Ovary (tissue), 9 donors: ENCODE results near the gene DYRK1A. TPM values are rescaled to one million over a fixed set of nuclear protein-coding genes. Genes with fewer than 3 reads are reported as not detected.
"Not testable (repeated sequence)": the region's sequence is repeated elsewhere in the genome, so short reads cannot be mapped to it uniquely, and the experiment has no call there.

ENCODE experiments used
- DNase-seq, 5 donors: peaks; one replicate each; pipeline ENCODE4 v3.0.0-alpha.2; 2019 to 2020
- H3K27ac ChIP-seq, 2 donors: fragments of 200-600 bp; one replicate each; pipeline versions ENCODE4 v1.5.1 to v1.8.0; 2019 to 2022
- H3K27me3 ChIP-seq: fragments of 200-600 bp; one replicate; pipeline ENCODE4 v1.8.0; 2022
- H3K36me3 ChIP-seq: fragments of 200-600 bp; sonication (generic); one replicate; pipeline ENCODE4 v1.5.1; 2019
- H3K4me1 ChIP-seq: one replicate; pipeline ENCODE4 v1.8.1; 2013; ENCODE audit warnings: mild to moderate bottlenecking, moderate library complexity; ENCODE audit not compliant: insufficient read depth
- H3K4me3 ChIP-seq: fragments of 200-600 bp; sonication (generic); one replicate; pipeline ENCODE4 v1.5.1; 2017
- H3K9me3 ChIP-seq, 2 donors: fragments of 200-600 bp in 1 of 2; sonication (generic) in 1 of 2; one replicate each; pipeline versions ENCODE4 v1.5.1 to v1.8.1; 2013 to 2019; ENCODE audit warnings: mild to moderate bottlenecking in 1 of 2, moderate library complexity in 1 of 2
- EP300 ChIP-seq: sonication (generic); formaldehyde crosslinking; IDR thresholded peaks from one replicate; pipeline ENCODE4 v1.6.1; 2017; ENCODE audit warnings: antibody characterized with exemption
- POLR2A ChIP-seq: fragments of 450-650 bp; IDR thresholded peaks from one replicate; pipeline ENCODE4 v1.6.1; 2017; ENCODE audit warnings: antibody characterized with exemption, mild to moderate bottlenecking, moderate library complexity
- WGBS, 3 donors: extraction: QIAGEN DNeasy Blood & Tissue Kit in 1 of 3; methylation state at CpG; one replicate each; pipeline versions ENCODE4 v1.1.5 to v1.1.7; 2013 to 2017; 5-methylcytosine and 5-hydroxymethylcytosine counted together
- intact Hi-C, 4 donors: fragments of 100-400 bp; cut with DNase I; formaldehyde crosslinking; loops; one replicate each; pipeline versions ENCODE4 v1.11.0 to v1.15.1; 2022 to 2023
- polyA plus RNA-seq, 2 donors: library from polyadenylated mRNA; stranded (reverse); fragments of 200-250 nt in 1 of 2; fragments of 350-450 nt in 1 of 2; fragmentation: Illumina TruSeq in 1 of 2; extraction: RNeasy Lipid Tissue Mini Kit (QIAGEN cat#74804) in 1 of 2; gene quantifications; one replicate each; pipeline ENCODE4 v1.2.3, GENCODE V29; 2013 to 2014
- total RNA-seq, 7 donors: library from RNA; depleted of rRNA in 2 of 7; stranded (reverse); fragments of >200 nt in 2 of 7; fragmentation: NEBNext Ultra II Directional in 3 of 7; extraction: Animal tissue kit (Norgen Biotek cat#: 25700) in 3 of 7; gene quantifications; one replicate each; pipeline versions ENCODE4 v1.1.0 to v1.2.4, GENCODE V29; 2016 to 2023
- TF ChIP-seq, protein P1 (sequence below), 3 donors: fragments of 450-650 bp in 2 of 3; fragments of 200-600 bp in 1 of 3; IDR thresholded peaks; one replicate each; pipeline versions ENCODE4 v1.5.1 to v1.8.0; 2016 to 2022; ENCODE audit warnings: antibody characterized with exemption in 3 of 3, mild to moderate bottlenecking in 1 of 3
- donor health status: DM: no; HTN: no; CAD: no; lungs with moderate emphysema.
- donor health status: DM: no; HTN: no; CAD: no.
- donor health status: Bipolar disorder and iron deficiency.
- donor health status: DM: yes; HTN: yes; CAD: no.
- donor health status: DM: no; HTN: no; CAD: no.
- donor health status: DM: yes; HTN: yes; CAD: no.

DYRK1A gene
- total and polyA plus RNA-seq, 9 donors: 30.9 to 89.0 (median 73.9) TPM

DNA sequence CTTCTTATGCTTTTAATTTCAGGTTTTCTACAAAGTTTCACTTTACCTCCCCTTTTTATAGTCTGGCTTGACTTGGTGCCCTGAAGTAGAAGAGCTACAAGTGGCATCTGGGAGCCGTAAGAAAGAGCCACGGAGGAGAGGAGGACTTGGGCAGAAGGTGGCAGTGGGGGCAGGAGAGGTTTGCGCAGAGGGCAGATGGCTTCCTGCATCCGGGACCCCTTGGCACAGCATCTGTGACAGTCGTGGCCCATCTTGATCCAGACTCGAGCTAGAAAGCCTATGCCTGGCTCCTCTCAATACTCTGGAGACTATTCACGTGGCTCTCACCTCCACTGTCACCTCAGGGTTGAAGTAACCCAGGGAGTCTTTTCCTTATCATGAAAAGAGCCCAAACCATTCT, 169.1 kb downstream of the DYRK1A start:
- H3K27me3 ChIP-seq: no peaks in the 10 kb centered on the region
- H3K9me3 ChIP-seq: no peaks in the 10 kb centered on the region
- no peak for DNase-seq
- WGBS, 3 donors: 82 to 90% (median 86%) methylated on average over 7 of the region's 7 CpGs
- H3K4me1 ChIP-seq: no peaks in the 10 kb centered on the region
- no peaks in the 10 kb centered on the region for H3K36me3 ChIP-seq
- intact Hi-C loops: no loop called here
- no peak for TF ChIP-seq EP300
- TF ChIP-seq POLR2A: no peak
- TF ChIP-seq, protein P1, sequence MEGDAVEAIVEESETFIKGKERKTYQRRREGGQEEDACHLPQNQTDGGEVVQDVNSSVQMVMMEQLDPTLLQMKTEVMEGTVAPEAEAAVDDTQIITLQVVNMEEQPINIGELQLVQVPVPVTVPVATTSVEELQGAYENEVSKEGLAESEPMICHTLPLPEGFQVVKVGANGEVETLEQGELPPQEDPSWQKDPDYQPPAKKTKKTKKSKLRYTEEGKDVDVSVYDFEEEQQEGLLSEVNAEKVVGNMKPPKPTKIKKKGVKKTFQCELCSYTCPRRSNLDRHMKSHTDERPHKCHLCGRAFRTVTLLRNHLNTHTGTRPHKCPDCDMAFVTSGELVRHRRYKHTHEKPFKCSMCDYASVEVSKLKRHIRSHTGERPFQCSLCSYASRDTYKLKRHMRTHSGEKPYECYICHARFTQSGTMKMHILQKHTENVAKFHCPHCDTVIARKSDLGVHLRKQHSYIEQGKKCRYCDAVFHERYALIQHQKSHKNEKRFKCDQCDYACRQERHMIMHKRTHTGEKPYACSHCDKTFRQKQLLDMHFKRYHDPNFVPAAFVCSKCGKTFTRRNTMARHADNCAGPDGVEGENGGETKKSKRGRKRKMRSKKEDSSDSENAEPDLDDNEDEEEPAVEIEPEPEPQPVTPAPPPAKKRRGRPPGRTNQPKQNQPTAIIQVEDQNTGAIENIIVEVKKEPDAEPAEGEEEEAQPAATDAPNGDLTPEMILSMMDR (IDR thresholded peaks at IDR 0.05): no peak
- no peak overlapping the region for H3K27ac ChIP-seq
- no peak overlapping the region for H3K4me3 ChIP-seq

DNA sequence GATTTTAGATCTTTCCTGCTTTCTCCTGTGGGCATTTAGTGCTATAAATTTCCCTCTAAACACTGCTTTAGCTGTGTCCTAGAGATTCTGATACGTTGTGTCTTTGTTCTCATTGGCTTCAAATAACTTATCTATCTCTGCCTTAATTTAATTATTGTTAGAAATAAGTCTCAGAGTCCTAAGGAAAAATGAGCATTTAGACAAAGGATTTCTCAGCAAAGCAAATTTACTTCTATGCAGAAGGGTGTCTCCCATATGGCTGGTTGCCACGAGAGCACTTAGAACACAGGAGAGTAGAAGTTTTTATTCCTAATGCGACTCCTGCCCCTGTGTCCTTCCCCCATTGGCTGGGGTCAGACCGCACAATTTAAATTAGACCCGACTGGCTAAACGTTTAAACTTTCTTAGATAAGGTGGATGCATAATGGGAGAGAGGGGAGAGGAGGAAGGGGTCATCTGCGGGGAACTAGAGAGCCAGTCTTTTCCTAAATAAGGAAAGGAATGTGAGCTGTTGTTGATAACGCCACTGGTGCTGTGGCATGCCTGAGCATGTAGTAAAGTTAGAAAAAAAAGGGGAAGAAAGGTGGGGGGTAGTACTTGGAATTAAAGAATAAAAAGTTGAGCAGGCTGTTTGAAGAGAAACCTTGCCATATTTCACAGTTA, 170.2 kb downstream of the DYRK1A start:
- intact Hi-C loops: no loop called here
- Histone ChIP-seq H3K27me3 (no peaks in the 10 kb centered on the region), H3K27ac (no peak overlapping the region), H3K4me1 (no peaks in the 10 kb centered on the region), H3K36me3 (no peaks in the 10 kb centered on the region), H3K4me3 (no peak overlapping the region), H3K9me3 (no peaks in the 10 kb centered on the region)
- WGBS, 3 donors: 40 to 46% (median 45%) methylated on average over 8 of the region's 8 CpGs
- TF ChIP-seq POLR2A (no peak), EP300 (no peak)
- TF ChIP-seq, protein P1 (IDR thresholded peaks at IDR 0.05): no peak
- DNase-seq: no peak

DNA sequence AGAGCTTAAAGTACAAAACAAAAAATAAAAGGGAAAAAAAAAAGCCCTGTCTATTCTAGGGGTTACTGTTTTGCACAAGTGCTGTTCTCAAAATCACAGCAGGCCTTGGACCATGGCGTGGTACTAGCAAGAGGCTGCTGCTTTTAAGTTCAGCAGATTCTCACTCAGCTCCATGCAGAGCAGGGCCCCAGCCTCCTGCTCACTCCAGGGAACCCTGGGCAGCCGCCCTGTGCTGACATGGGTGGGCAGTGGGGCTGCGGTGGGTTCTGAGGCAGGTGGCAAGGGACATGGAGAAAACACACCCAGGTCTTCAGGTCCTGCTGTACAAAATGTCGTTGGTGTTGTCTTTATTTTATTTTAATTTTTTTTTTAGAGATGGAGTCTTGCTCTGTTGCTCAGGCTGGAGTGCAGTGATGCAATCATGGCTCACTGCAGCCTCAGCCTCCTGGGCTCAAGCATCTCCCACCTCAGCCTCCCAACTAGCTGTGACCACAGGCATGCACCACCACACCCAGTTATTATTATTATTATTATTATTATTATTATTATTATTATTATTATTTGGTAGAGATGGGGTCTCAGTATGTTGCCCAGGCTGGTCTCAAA, 170.9 kb downstream of the DYRK1A start:
- intact Hi-C loops: no loop called here
- Histone ChIP-seq H3K4me1 (no peaks in the 10 kb centered on the region), H3K4me3 (no peak overlapping the region), H3K27me3 (no peaks in the 10 kb centered on the region), H3K27ac (no peak overlapping the region), H3K9me3 (no peaks in the 10 kb centered on the region), H3K36me3 (no peaks in the 10 kb centered on the region)
- WGBS, 3 donors: 90 to 91% (median 91%) methylated on average over 4 of the region's 4 CpGs
- no peak for TF ChIP-seq POLR2A
- TF ChIP-seq, protein P1 (IDR thresholded peaks at IDR 0.05): no peak
- TF ChIP-seq EP300: no peak
- DNase-seq: no peak

DNA sequence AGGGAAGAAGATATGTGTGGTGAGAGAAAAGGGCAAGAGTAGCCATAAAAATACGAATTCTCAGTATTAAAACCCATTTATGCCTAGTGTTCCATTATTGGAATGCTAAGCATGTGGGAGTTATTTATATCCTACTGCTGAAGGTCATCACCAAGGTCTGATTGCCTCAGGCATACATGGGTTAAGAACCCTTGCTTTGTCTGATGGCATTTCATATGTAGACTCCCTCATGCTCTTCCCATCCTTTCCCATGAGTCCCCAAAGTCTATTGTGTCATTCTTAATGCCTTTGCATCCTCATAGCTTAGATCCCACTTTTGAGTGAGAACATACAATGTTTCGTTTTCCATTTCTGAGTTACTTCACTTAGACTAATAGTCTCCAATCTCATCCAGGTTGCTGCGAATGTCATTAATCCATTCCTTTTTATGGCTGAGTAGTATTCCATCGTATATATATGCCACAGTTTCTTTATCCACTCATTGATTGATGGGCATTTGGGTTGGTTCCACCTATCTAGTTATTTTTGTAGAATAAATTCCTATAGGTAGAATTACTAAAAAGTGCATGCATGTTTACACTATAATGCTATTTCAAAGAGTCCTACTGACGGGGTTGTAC, 172.5 kb downstream of the DYRK1A start:
- WGBS, 3 donors: 75 to 82% (median 77%) methylated on average over 5 of the region's 5 CpGs
- Histone ChIP-seq H3K9me3 (no peaks in the 10 kb centered on the region), H3K27ac (no peak overlapping the region), H3K36me3 (no peaks in the 10 kb centered on the region), H3K4me1 (no peaks in the 10 kb centered on the region), H3K4me3 (no peak overlapping the region), H3K27me3 (no peaks in the 10 kb centered on the region)
- DNase-seq: no peak
- intact Hi-C loops: no loop called here
- TF ChIP-seq, protein P1 (IDR thresholded peaks at IDR 0.05): no peak
- TF ChIP-seq POLR2A: no peak
- TF ChIP-seq EP300: no peak

DNA sequence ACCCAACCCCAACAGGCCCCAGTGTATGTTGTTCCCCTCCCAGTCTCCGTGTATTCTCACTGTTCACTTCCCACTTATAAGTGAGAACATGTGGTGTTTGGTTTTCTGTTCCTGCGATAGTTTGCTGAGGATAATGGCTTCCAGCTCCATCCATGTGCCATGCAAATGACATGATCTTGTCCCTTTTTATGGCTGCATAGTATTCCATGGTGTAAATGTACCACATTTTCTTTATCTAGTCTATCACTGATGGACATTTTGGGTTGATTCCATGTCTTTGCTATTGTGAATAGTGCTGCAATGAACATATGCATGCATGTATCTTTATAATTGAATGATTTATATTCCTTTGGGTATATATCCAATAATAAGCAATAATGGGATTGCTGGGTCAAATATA, 174.6 kb downstream of the DYRK1A start:
- DNase-seq, H3K9me3 ChIP-seq, H3K27me3 ChIP-seq, H3K36me3 ChIP-seq, H3K4me1 ChIP-seq, intact Hi-C loops, H3K4me3 ChIP-seq, H3K27ac ChIP-seq: not testable (repeated sequence)
- 92 to 98% (median 96%) methylated on average over 2 of the region's 2 CpGs for WGBS, 3 donors
